HG03342 (cell line): ENCODE results near the gene CASTOR1.

ENCODE experiments used
- ATAC-seq: cut with Tn5 transposase; IDR thresholded peaks from one replicate; pipeline ENCODE4 v1.9.1; 2021; ENCODE audit warnings: mild to moderate bottlenecking, moderate library complexity; ENCODE audit not compliant: unreplicated experiment

The CASTOR1 gene

DNA sequence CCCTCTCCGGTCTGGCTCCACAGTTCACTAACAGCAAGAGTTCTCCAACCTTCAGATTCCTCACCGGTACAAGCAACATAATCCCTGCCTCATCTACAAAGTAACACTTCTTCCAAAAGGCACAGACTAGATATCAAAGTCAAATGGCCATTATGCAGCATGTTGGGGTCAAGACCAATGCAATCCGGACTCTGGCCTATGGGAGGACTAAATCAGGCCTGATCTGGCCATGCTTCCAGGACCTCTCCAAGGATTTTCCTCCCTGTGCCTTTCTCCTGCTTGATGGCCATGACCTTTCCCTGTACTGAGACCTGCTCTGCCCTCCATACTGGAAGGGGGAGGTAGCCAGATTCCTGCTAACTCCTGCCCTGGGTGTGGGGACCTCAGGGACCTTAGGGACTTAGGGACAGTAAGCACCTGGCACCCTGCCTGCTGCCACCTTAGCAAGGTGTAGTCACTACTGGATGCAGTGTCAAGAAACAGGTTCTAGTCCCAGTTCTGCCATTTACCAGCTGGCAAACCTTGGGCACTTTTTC is 30.8 kb upstream of the CASTOR1 start:
- ATAC-seq = no peak

DNA sequence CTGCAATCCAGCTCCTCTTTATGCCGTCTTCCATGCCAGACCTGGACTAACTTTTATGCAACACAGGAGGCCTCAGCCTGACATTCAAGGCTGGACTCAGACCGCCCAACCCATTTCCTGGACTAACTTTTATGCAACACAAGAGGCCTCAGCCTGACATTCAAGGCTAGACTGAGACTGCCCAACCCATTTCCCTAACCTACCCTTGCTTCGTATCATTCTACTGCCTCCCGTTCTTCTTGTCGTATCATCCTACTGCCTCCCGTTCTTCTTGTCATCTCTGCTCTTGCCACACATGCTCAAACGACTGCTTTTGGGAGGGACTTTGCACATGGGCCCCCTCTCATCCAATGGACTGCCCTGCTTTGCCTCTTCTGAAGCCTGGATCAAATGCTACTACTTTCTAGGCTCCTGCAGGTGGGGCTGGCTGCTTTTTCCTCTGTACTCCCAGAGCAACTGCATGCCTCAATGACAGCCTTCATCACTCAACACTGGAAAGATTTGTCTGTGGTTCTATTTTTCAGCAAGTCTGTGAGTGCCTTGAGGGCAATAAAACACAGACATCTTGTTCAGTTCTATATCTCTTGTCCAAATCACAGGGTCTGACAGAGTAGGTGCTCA is 29.6 kb upstream of the CASTOR1 start:
- ATAC-seq = no peak

DNA sequence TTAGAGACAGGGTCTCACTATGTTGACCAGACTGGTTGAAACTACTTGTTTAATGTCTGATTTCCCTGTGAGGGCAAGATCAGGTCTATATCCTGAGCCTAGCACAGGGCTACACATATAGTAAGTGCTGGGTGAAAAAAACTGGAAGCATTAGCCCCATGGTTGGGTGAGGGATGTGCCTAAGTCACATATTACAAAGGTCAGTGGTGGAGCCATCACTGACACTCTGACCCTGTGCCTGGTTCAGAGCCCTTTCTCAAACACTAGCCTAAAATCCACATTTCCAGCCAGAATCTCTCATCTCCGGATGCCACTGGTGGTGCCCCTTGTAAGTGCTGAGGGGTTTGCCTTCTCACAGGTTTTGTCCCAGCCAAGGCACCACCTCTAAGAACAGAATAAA is 28.5 kb upstream of the CASTOR1 start:
- no peak for ATAC-seq

DNA sequence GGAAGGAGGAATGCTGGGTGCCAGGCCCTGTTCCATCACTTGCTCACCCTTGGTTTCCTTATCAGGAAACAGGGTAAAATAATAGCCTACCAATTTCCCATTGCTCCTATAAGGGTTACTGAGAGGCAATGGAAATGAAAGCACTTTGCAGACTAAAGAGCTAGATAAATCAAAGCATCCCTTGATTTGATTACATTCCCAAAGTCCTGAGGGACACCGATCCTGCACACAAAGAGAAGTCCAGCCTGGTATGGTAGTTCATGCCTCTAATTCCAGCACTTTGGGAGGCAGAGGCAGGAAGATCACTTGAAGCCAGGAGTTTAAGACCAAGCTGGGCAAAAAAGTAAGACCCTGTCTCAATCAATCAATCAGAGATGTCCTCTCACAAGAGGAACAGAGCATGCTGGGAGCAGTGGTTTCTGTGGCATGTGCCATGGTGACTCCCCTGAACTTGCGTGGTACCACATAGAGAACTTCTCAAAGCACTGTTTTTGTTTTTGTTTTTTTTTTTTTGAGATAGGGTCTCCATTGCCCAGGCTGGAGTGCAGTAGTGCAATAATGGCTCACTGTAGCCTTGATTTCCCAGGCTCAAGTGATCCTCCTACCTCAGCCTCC is 26.8 kb upstream of the CASTOR1 start:
- ATAC-seq = no peak

DNA sequence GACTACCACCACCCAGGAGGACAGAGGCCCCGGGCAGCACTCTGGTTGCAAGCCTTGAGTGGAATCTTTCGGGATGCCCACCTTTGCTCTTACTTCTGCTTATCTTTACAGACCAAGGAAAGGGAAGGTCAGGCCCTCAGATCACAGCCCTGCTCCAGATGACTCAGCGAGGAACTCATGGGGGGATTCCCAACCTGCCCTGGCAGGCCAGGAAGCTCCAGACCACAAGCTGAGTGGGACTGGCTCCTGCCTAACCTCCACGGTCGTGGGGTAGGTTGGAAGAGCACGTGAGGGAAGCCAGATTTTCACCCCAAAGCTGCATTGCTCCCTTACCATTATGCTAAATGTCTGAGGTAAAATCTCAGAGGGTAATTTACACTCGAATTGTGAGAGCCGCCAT is 25.6 kb upstream of the CASTOR1 start:
- ATAC-seq = no peak

DNA sequence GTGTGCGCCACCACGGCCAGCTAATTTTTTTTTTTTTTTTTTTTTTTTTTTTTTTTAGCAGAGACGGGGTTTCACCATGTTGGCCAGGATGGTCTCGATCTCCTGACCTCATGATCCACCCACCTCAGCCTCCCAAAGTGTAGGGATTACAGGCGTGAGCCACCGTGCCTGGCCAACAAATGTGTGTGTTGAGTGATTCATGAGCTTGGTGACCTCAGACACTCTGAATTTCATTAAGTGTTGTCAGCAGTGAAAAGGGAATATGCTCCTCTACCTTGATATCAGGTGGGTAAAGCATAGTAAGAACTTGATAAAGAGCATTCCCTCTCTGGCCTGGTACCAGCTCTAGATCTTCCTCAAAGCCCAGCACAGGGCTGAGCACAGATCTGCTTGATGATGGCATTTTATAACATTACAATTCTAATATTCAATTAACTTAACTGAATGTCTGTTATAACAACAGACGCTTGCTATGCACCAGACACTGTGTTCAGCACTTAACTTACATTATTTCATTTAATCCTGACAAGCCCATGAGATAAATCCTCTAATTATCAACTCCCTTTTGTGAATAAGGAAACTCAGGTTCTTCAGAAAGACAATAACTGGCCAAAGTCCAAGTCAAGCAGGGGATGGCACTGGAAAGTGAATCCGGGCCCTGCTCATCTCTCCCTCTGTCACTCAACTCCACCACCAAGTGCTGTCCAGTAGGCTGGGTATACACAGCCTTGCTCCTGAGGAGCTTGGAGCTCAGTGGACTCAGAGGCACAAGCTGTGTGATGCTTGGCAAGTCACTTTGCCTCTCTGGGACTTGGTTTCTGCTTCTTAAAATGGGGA is 24.4 kb upstream of the CASTOR1 start:
- no peak for ATAC-seq

DNA sequence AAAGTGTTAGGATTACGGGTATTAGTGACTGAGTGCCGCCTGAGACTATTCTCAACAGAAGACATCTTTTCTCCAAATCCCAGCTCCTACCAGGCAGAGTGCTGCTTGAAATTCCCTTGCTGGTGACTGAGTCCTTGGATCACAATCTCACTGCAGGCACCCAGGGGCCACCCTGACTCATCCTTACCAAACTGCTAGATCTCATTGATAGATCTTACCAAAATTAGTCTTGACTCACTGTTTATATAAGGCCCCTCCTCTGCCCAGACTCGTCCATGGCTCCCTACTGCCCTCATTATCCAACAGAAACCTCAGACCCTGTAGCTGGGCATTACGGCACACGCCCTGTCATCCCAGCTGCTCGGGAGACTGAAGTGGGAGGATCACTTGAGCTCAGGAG is 22.7 kb upstream of the CASTOR1 start:
- no peak for ATAC-seq

DNA sequence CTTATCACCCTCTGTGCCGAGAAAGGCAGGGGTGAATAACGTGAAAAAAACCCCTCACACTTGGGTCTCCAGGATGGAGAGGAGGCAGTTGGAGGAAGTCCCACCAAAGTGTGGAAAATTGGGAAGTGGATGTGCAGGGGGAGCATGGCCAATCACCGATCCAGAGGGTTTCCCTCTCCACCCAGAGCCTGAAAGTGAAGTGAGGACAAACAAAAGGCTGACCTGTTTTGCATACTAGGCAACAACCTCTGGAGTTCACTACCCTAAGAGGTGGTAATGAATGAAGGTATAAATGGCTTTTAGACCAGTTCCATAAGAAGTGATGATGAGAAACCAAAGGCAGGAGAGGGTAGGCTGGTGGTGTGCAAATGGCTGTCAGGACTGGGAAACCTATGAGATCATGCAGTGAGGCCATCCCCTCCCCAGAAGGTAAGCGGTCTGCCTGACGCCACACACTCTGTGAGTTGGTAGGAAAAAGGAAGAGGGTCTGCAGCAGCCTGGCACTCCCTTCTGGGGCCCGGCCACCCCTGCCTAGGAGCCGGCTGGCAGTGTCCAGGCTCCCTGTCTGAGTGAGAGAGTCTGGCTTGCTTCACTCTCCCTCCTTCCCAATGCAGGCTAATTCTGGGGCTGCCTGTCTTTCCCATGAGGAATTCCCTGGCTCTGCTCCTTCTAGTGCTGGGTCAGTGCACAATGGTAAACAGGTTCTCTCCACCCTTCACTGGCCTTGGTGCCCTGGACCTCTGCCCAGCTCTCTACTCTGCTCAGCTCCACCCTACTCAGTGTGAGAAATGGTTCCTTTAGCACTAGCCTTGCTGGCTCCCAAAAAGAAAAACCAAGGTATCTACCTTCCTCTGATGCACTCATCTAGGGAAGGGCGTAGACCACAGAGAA is 21.8 kb upstream of the CASTOR1 start:
- ATAC-seq = no peak

DNA sequence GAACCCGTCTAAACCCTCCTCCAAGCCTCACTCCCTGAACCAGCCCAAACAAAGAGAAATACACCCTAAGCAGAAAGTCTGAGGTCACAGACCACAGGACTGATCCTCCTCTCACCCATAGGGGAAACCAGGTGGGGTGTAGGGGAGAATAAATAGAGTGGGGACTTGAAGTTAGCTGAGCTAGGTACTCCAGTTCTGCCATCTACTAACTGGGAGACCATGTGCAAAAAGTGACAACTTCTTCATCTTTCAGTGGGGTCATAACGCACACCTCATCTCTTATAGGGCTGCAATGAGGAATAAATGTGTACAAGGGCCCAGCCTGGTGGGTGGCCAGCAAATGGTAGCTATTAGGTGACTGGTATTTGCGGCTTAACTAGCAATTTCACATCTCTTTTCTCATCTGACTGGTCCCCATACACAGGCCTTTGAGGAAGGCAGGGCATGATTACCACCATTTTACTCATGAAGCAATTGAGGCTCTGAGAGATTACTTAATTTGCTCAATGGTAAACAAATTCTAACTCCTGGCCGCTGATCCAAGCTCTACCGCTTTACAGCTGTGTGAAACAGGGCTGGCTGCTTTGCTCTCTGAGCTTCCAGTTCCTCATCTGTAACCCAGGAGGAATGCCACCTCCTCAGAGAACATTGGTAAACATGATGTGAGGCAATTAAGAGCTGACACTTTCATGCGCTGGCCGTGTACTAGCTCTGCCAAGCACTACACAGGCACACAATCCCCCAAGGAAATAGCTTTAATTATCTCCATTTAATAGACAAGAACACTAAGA is 20.8 kb upstream of the CASTOR1 start:
- peak; percentile 39 for ATAC-seq

DNA sequence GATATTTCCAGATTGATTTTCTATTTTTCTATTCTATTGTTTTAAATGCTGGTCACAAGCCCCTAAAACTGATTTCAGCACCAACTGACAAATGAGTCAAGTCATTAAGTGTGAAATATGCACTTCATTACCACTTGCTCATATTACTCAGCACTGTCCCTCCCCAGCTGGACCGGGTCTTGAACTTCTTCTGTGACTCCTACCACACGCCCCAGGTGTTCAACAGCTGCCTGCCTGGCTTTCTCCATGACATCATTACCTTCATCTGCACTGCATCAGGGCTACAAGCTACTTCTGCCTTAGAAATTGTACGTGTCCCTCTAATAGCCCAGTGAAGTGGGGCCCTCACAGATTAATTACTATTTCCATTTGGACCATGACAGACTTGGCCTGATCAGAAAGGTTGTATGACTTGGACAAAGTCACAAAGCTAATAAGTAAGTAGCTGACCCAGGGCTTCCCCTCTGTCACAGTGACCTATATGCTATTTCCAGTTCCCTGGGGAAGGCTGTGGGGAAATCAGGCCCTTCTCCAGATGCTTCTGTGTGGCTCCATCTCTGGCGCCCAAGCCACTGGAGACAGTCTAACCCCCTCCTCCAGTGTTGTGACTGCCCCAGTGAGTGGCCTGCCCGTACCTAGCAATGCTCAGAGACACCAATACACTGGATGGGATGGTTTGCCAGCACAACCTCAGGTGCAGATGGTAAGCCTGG is 19.4 kb upstream of the CASTOR1 start:
- no peak for ATAC-seq

DNA sequence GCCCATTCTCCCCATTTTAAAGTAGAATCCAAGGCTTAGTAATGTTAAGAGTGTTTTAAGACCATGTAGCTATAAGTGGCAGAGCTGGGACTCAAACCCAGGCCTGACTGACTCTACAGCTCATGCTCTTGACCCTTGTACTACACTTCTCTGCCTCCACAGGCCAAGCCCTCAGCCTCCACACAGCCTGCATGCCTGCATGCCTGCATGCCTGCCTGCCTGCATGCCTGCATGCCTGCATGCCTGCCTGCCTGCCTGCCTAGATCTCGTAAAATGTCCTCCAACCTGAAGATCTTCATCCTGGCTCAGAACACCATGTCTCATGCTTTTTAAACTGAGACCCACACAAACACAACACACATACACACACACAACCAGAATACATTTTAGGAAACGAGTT is 18.8 kb upstream of the CASTOR1 start:
- no peak for ATAC-seq

DNA sequence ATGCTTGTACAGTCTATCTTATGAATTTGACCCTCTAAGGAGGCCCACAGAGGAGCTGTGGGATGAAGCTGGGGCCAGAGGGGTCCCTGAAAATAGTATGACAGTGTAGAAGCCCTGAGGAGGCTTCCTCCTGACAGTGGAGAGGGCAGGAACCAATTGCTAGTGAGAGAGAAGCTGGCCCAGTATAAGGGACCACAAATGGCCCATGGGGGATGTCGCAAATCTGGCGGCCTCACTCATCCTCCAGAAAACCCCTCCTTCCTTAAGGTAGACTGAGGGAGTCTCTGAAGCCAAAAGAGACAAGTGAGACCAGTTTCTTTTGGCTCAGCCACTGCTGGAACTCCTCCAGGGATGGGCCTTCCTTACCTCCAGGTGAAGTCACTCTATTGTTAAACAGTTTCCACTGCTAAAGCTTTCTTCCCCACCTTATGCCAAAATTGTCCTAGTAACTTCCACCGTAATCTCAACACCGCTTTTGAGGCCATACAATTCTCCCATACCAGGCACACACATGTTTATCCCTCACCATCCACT is 17.8 kb upstream of the CASTOR1 start:
- ATAC-seq = no peak

DNA sequence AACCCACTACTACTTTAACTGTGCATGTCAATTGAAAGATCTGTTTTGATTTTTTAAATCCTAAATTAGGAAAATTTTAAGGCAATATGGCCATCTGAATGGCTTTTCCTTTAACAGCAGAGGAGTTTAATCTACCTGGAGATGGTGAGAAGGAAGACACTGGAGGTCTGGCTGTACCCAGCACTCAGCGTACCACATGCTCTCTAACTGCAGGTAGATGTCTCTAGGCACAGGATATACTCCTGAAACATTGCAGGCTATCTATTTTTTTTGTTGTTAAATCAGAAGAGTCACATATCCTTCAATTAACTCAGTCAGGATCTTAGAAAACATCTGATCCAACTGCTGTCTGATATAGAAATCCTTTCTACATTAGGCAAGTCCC is 17.3 kb upstream of the CASTOR1 start:
- ATAC-seq = no peak

DNA sequence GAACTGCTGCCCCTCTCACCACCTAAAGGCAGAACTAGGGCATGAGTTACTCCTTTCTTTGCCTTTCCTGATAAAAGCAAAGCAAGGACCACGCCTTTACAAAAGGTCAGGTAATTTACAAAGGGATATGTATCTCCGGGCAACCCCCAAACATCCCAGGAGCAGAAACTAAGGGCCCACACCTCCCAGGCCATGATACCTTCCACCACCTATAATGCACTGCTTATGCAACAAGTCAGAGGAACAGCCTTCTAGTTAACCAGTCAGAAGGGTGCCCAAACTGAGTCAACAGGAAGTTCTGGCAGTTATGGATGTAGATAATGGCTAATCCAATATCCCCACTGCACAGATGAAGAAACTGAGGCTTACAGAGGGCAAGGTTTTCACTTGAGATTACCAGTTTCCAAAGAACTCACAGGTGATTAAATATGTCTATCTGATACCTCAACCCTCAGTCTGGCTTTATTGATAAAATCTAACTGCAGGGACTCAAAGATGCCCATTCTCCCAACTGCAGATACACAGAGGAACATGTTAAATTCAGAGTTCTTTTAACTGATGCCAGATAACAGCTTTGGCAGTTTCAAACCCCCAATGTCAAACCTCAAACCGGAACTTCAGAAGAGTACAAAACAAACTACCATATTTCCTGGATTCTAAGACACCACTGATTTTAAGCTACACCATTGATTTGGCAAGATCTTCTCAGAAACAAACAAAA is 16.8 kb upstream of the CASTOR1 start:
- no peak for ATAC-seq

DNA sequence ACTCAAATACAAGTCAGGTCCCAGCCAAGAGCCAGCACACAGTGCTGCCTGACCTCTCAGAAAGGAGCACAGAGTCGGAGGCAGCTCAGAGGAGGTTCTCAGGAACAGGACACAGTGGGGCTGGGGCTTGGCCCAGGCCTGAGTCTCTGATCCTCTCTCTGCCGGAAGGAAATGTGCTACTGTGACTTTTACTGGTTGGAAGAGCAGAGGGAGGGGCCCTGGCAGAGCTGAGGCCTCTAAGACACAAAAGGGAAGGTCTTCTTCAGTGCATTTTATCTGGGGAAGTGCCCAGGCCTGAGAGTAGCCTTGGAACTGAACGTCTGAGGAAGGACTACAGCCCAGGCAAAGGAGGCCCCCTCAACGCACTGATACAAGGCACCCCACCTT is 16.2 kb upstream of the CASTOR1 start:
- ATAC-seq = peak; percentile 38

DNA sequence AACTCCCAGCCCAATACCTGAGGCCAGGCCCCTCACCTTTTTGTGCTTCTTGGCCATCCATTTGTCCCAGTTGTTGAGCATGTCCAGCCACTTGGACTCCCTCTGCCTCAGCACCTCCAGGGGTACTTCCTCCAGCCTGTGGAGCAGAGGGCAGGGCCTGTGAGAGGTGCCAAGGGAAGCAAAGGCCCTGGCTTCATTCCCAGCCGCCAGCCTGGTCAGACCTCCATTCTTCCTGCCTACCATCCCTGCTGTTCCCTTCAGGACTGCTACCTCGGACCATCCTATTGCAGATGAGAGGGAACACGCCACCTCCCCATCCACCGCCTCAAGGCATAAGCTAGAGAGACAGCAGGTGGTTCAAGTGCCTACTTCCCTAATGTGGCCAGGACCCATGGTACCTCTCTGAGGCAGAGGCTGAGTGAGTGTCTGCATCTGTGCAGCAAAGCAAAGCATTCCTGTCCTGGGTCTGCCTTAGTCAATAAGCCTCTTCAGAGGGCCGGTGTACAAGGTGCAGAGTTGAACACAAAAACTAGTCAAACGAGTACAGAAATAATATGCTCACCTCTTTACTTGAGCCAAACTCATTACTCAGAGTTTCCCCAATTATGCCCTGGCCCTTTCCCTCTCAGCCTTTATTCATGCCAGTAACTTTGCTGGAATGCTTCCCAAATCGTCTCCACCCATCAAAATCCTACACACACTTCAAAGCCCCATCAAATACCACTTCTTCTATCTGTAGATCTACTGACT is 15.4 kb upstream of the CASTOR1 start:
- ATAC-seq = no peak

DNA sequence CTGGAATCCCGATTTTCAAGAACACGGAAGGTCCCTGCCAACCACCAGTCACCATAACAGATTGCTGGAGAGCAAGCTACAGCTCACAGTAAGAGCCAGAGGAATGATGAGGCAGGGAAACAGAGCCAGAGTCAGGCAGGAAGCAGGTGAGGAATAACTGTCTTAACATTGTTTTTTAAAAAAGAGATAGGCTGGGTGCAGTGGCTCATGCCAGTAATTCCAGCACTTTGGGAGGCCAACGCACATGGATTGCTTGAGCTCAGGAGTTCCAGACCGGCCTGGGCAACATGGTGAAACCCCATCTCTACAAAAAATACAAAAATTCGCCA is 13.5 kb upstream of the CASTOR1 start:
- ATAC-seq = no peak
